ENCODE results near the gene CD177.

DNA sequence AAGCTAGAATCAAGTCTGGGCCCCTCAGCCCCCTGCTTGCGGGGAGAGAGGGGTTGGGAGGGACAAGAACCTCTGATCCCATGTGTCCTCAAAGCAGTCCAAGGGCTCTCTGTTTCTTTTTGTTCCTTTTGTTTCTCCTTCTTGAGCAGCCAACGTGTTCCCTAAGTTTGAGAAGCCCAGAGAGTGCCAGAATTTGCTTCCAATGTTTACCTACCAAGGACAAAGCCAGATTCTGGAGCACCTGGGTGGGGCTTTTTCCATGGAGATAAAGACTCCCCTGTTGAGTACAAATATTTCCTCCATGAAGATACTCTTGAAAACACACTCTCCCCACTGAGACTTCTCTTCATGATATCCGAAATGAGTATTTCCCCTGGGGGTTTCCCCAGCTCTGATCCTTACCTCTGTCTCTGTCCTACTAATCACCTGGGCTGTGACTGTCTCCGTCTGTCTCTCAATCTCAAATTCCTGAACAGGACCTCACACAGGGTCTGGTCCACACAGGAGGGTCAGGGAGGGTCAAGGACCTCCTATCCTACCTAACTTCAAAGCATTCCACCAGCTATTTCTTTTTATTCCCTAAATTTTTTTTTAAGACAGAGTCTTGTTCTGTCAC lies 27.4 kb downstream of the CD177 start:
- TF ChIP-seq, protein P1, sequence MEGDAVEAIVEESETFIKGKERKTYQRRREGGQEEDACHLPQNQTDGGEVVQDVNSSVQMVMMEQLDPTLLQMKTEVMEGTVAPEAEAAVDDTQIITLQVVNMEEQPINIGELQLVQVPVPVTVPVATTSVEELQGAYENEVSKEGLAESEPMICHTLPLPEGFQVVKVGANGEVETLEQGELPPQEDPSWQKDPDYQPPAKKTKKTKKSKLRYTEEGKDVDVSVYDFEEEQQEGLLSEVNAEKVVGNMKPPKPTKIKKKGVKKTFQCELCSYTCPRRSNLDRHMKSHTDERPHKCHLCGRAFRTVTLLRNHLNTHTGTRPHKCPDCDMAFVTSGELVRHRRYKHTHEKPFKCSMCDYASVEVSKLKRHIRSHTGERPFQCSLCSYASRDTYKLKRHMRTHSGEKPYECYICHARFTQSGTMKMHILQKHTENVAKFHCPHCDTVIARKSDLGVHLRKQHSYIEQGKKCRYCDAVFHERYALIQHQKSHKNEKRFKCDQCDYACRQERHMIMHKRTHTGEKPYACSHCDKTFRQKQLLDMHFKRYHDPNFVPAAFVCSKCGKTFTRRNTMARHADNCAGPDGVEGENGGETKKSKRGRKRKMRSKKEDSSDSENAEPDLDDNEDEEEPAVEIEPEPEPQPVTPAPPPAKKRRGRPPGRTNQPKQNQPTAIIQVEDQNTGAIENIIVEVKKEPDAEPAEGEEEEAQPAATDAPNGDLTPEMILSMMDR (IDR thresholded peaks at IDR 0.05): no peak
- TF ChIP-seq ZFX (IDR thresholded peaks at IDR 0.05; ENCODE audit: borderline replicate concordance): no peak

Measured in 22Rv1 (cell line).